ENCODE measurements around the gene SLC29A2.
A peak's percentile ranks its signal among the peaks of the same experiment; 100 is the strongest.

SLC29A2 gene

GRCh38 chr11:66336234-66337102, 35.1 kb downstream of the SLC29A2 start, which contains the start of gene RIN1:
RIN1 (minus strand) TSS chr11:66336434; CDS start chr11:66336402, 32 bp downstream.
- Histone ChIP-seq H3K9ac (ENCODE audit: low read length) (peak within 1 kb of the TSS; percentile 25), H3K27me3 (ENCODE audit: control insufficient read depth, insufficient read depth, low read length) (no peaks in the 10 kb centered on the region), H3K4me1 (ENCODE audit: control insufficient read depth, insufficient read depth, low read length) (peaks cover 21% of the 10 kb centered on the region), H3K27ac (ENCODE audit: low read depth, low read length) (peak within 1 kb of the TSS; percentile 30; the same call in 1 of the 2 replicates), H3K36me3 (ENCODE audit: control insufficient read depth, insufficient read depth, low read length) (peaks cover 43% of the 10 kb centered on the region), H3K9me3 (ENCODE audit: control insufficient read depth, insufficient read depth, low read depth, low read length) (no peaks in the 10 kb centered on the region), H3K4me3 (ENCODE audit: low read depth, low read length) (peak within 1 kb of the TSS; percentile 46)

GRCh38 chr11:66335531-66336233, 35.9 kb downstream of the SLC29A2 start:
- H3K27me3 ChIP-seq (ENCODE audit: control insufficient read depth, insufficient read depth, low read length), result no peaks in the 10 kb centered on the region
- peak overlapping the region; percentile 25 for H3K9ac ChIP-seq (ENCODE audit: low read length)
- H3K4me3 ChIP-seq (ENCODE audit: low read depth, low read length), result peak overlapping the region; percentile 46
- peaks cover 21% of the 10 kb centered on the region for H3K4me1 ChIP-seq (ENCODE audit: control insufficient read depth, insufficient read depth, low read length)
- H3K9me3 ChIP-seq (ENCODE audit: control insufficient read depth, insufficient read depth, low read depth, low read length), result no peaks in the 10 kb centered on the region
- no peak overlapping the region for H3K27ac ChIP-seq (ENCODE audit: low read depth, low read length)
- peaks cover 35% of the 10 kb centered on the region for H3K36me3 ChIP-seq (ENCODE audit: control insufficient read depth, insufficient read depth, low read length)

GRCh38 chr11:66334605-66335442, 36.7 kb downstream of the SLC29A2 start:
- Histone ChIP-seq H3K27me3 (ENCODE audit: control insufficient read depth, insufficient read depth, low read length) (no peaks in the 10 kb centered on the region), H3K27ac (ENCODE audit: low read depth, low read length) (no peak overlapping the region), H3K4me3 (ENCODE audit: low read depth, low read length) (peak overlapping the region; percentile 46; the same call in 1 of the 2 replicates), H3K36me3 (ENCODE audit: control insufficient read depth, insufficient read depth, low read length) (peaks cover 26% of the 10 kb centered on the region), H3K4me1 (ENCODE audit: control insufficient read depth, insufficient read depth, low read length) (peaks cover 21% of the 10 kb centered on the region), H3K9me3 (ENCODE audit: control insufficient read depth, insufficient read depth, low read depth, low read length) (no peaks in the 10 kb centered on the region), H3K9ac (ENCODE audit: low read length) (peak overlapping the region; percentile 25)

- Histone ChIP-seq H3K4me3 (ENCODE audit: low read depth, low read length) (no peak overlapping the region), H3K36me3 (ENCODE audit: control insufficient read depth, insufficient read depth, low read length) (peaks cover 20% of the 10 kb centered on the region), H3K9me3 (ENCODE audit: control insufficient read depth, insufficient read depth, low read depth, low read length) (no peaks in the 10 kb centered on the region), H3K9ac (ENCODE audit: low read length) (no peak overlapping the region), H3K4me1 (ENCODE audit: control insufficient read depth, insufficient read depth, low read length) (peaks cover 21% of the 10 kb centered on the region), H3K27ac (ENCODE audit: low read depth, low read length) (no peak overlapping the region), H3K27me3 (ENCODE audit: control insufficient read depth, insufficient read depth, low read length) (no peaks in the 10 kb centered on the region)
Measured at GRCh38 chr11:66333896-66334604, 37.5 kb downstream of the SLC29A2 start.

GRCh38 chr11:66333220-66333877, 38.2 kb downstream of the SLC29A2 start:
- no peaks in the 10 kb centered on the region for H3K9me3 ChIP-seq (ENCODE audit: control insufficient read depth, insufficient read depth, low read depth, low read length)
- H3K4me3 ChIP-seq (ENCODE audit: low read depth, low read length), result no peak overlapping the region
- H3K9ac ChIP-seq (ENCODE audit: low read length), result no peak overlapping the region
- H3K27ac ChIP-seq (ENCODE audit: low read depth, low read length), result no peak overlapping the region
- H3K4me1 ChIP-seq (ENCODE audit: control insufficient read depth, insufficient read depth, low read length), result peaks cover 26% of the 10 kb centered on the region
- H3K27me3 ChIP-seq (ENCODE audit: control insufficient read depth, insufficient read depth, low read length), result no peaks in the 10 kb centered on the region
- H3K36me3 ChIP-seq (ENCODE audit: control insufficient read depth, insufficient read depth, low read length), result peaks cover 13% of the 10 kb centered on the region

GRCh38 chr11:66332371-66333219, 39.0 kb downstream of the SLC29A2 start:
- H3K9me3 ChIP-seq (ENCODE audit: control insufficient read depth, insufficient read depth, low read depth, low read length), result no peaks in the 10 kb centered on the region
- H3K4me3 ChIP-seq (ENCODE audit: low read depth, low read length), result no peak overlapping the region
- no peak overlapping the region for H3K9ac ChIP-seq (ENCODE audit: low read length)
- H3K27ac ChIP-seq (ENCODE audit: low read depth, low read length), result no peak overlapping the region
- H3K36me3 ChIP-seq (ENCODE audit: control insufficient read depth, insufficient read depth, low read length), result peaks cover 9% of the 10 kb centered on the region
- H3K27me3 ChIP-seq (ENCODE audit: control insufficient read depth, insufficient read depth, low read length), result no peaks in the 10 kb centered on the region
- H3K4me1 ChIP-seq (ENCODE audit: control insufficient read depth, insufficient read depth, low read length), result peaks cover 31% of the 10 kb centered on the region

- Histone ChIP-seq H3K4me3 (ENCODE audit: low read depth, low read length) (no peak overlapping the region), H3K36me3 (ENCODE audit: control insufficient read depth, insufficient read depth, low read length) (peaks cover under 1% of the 10 kb centered on the region; the same call in 1 of the 2 replicates), H3K4me1 (ENCODE audit: control insufficient read depth, insufficient read depth, low read length) (peaks cover 35% of the 10 kb centered on the region), H3K27me3 (ENCODE audit: control insufficient read depth, insufficient read depth, low read length) (no peaks in the 10 kb centered on the region), H3K27ac (ENCODE audit: low read depth, low read length) (no peak overlapping the region), H3K9ac (ENCODE audit: low read length) (no peak overlapping the region), H3K9me3 (ENCODE audit: control insufficient read depth, insufficient read depth, low read depth, low read length) (no peaks in the 10 kb centered on the region)
Measured at GRCh38 chr11:66331542-66332370, 39.8 kb downstream of the SLC29A2 start.

- no peaks in the 10 kb centered on the region; the same call in 1 of the 2 replicates for H3K36me3 ChIP-seq (ENCODE audit: control insufficient read depth, insufficient read depth, low read length)
- H3K27ac ChIP-seq (ENCODE audit: low read depth, low read length), result no peak overlapping the region
- H3K9me3 ChIP-seq (ENCODE audit: control insufficient read depth, insufficient read depth, low read depth, low read length), result no peaks in the 10 kb centered on the region
- H3K9ac ChIP-seq (ENCODE audit: low read length), result no peak overlapping the region
- no peak overlapping the region for H3K4me3 ChIP-seq (ENCODE audit: low read depth, low read length)
- H3K4me1 ChIP-seq (ENCODE audit: control insufficient read depth, insufficient read depth, low read length), result peaks cover 34% of the 10 kb centered on the region
- H3K27me3 ChIP-seq (ENCODE audit: control insufficient read depth, insufficient read depth, low read length), result no peaks in the 10 kb centered on the region
Measured at GRCh38 chr11:66330931-66331330, 40.6 kb downstream of the SLC29A2 start.

GRCh38 chr11:66329165-66329673, 42.3 kb downstream of the SLC29A2 start:
- Histone ChIP-seq H3K36me3 (ENCODE audit: control insufficient read depth, insufficient read depth, low read length) (no peaks in the 10 kb centered on the region; the same call in 1 of the 2 replicates), H3K9me3 (ENCODE audit: control insufficient read depth, insufficient read depth, low read depth, low read length) (no peaks in the 10 kb centered on the region), H3K27me3 (ENCODE audit: control insufficient read depth, insufficient read depth, low read length) (no peaks in the 10 kb centered on the region), H3K4me1 (ENCODE audit: control insufficient read depth, insufficient read depth, low read length) (peaks cover 42% of the 10 kb centered on the region), H3K9ac (ENCODE audit: low read length) (no peak overlapping the region), H3K4me3 (ENCODE audit: low read depth, low read length) (no peak overlapping the region), H3K27ac (ENCODE audit: low read depth, low read length) (no peak overlapping the region)
